Vagina (tissue), 2 donors: Measurements from ENCODE around the gene CELSR3.

Source experiments
- CTCF ChIP-seq, 3 experiments: fragments of 450-650 bp in 2 of 3; fragments of 200-600 bp in 1 of 3; sonication (generic) in 1 of 3; IDR thresholded peaks; one replicate each; pipeline ENCODE4 v1.5.1; 2017 to 2019; ENCODE audit warnings: antibody characterized with exemption in 3 of 3, mild to moderate bottlenecking in 2 of 3, moderate library complexity in 2 of 3
- POLR2A ChIP-seq, 2 donors: fragments of 450-650 bp; IDR thresholded peaks; one replicate each; pipeline ENCODE4 v1.6.1; 2017; ENCODE audit warnings: antibody characterized with exemption in 2 of 2, mild to moderate bottlenecking in 2 of 2, moderate library complexity in 2 of 2
- POLR2AphosphoS5 ChIP-seq, 2 donors: sonication (generic); formaldehyde crosslinking; IDR thresholded peaks; one replicate each; pipeline ENCODE4 v1.9.0; 2017; ENCODE audit warnings: antibody characterized with exemption in 2 of 2, mild to moderate bottlenecking in 2 of 2, low read depth in 1 of 2; ENCODE audit not compliant: insufficient read depth in 1 of 2

GRCh38 chr3:48628277-48629017 is 34.2 kb downstream of the CELSR3 start:
- TF ChIP-seq CTCF (IDR thresholded peaks at IDR 0.05) (no peak), POLR2A (IDR thresholded peaks at IDR 0.05) (no peak), POLR2AphosphoS5 (IDR thresholded peaks at IDR 0.05; ENCODE audit: insufficient read depth in 1 of 2, low read depth in 1 of 2) (no peak)
